GM21390 (cell line): ENCODE measurements around the gene CCDC136.
A peak's percentile ranks its signal among the peaks of the same experiment; 100 is the strongest.

Source experiments
- ATAC-seq: cut with Tn5 transposase; IDR thresholded peaks from one replicate; pipeline ENCODE4 v1.9.1; 2021; ENCODE audit not compliant: unreplicated experiment

Gene CCDC136

GRCh38 chr7:128775744-128776474 is 15.9 kb upstream of the CCDC136 start, which contains the start of gene OPN1SW:
TSS of gene OPN1SW (minus strand) at chr7:128775794. CDS start at chr7:128775781, 13 bp downstream.
- ATAC-seq = no peak

GRCh38 chr7:128777156-128778123 is 14.3 kb upstream of the CCDC136 start:
- ATAC-seq = no peak

GRCh38 chr7:128778946-128779345 is 12.8 kb upstream of the CCDC136 start:
- ATAC-seq = no peak

- no peak for ATAC-seq
Observed at GRCh38 chr7:128781126-128781525, 10.6 kb upstream of the CCDC136 start.

- no peak for ATAC-seq
Observed at GRCh38 chr7:128781851-128782250, 9.9 kb upstream of the CCDC136 start.

- ATAC-seq = no peak
Observed at GRCh38 chr7:128783143-128783861, 8.5 kb upstream of the CCDC136 start.

- no peak for ATAC-seq
Observed at GRCh38 chr7:128785738-128786137, 6.0 kb upstream of the CCDC136 start.

- no peak for ATAC-seq
Observed at GRCh38 chr7:128788446-128789412, 3.0 kb upstream of the CCDC136 start.

GRCh38 chr7:128790315-128791041 is 1.3 kb upstream of the CCDC136 start:
- ATAC-seq = peak; percentile 36

GRCh38 chr7:128791972-128792327 is 182 bp downstream of the CCDC136 start:
- no peak for ATAC-seq

- no peak for ATAC-seq
Observed at GRCh38 chr7:128792471-128793180, 858 bp downstream of the CCDC136 start.

- no peak for ATAC-seq
Observed at GRCh38 chr7:128793181-128793547, 1.4 kb downstream of the CCDC136 start.

GRCh38 chr7:128794020-128794419 is 2.3 kb downstream of the CCDC136 start:
- no peak for ATAC-seq

- ATAC-seq = no peak
Observed at GRCh38 chr7:128794436-128794835, 2.7 kb downstream of the CCDC136 start.

- no peak for ATAC-seq
Observed at GRCh38 chr7:128795129-128795528, 3.4 kb downstream of the CCDC136 start.

- no peak for ATAC-seq
Observed at GRCh38 chr7:128796327-128796726, 4.6 kb downstream of the CCDC136 start.

GRCh38 chr7:128799451-128799850 is 7.7 kb downstream of the CCDC136 start:
- no peak for ATAC-seq

GRCh38 chr7:128800567-128800966 is 8.8 kb downstream of the CCDC136 start:
- ATAC-seq = no peak

- ATAC-seq = no peak
Observed at GRCh38 chr7:128801003-128801402, 9.2 kb downstream of the CCDC136 start.
